Epithelial cell of proximal tubule (primary cell): ENCODE measurements around the gene CDKN3. TPM values are rescaled to one million over a fixed set of nuclear protein-coding genes. Genes with fewer than 3 reads are reported as not detected.

Source experiments
- DNase-seq: peaks from one replicate; pipeline ENCODE4 v3.0.0-alpha.2; 2011; ENCODE audit warnings: low read depth
- H3K4me3 ChIP-seq: 2 replicates; pipeline ENCODE4 v1.5.1; 2011; ENCODE audit warnings: low read depth, mild to moderate bottlenecking, low read length
- total RNA-seq: library from RNA; depleted of rRNA; stranded (reverse); fragments of >200 nt; gene quantifications from 2 replicates; pipeline ENCODE4 v1.2.3, GENCODE V29; 2015
- TF ChIP-seq, protein P1 (sequence below): conservative IDR thresholded peaks from 2 replicates; pipeline ENCODE4 v1.5.1; 2012; ENCODE audit warnings: low read depth, mild to moderate bottlenecking, low read length

Gene CDKN3
- total RNA-seq, 1 donor from 2014 or later, result 81.4 TPM

DNA sequence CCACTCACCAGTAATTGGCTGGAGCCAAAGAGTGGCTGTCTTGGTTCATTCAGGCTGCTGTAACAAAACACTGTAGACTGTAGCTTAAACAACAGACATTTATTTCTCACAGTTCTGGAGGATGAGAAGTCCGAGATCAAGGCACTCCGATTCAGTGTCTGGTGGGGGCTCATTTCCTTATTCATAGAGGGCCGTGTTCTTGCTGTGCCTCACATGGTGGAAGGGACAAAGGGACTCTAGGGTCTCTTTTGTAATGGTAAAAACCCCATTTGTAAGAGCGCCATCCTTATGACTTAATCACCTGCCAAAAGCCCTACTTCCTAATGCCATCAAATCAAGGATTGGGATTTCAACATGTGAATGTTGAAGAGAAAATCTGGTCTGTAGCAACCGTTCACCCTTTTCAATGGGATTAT is 34.7 kb upstream of the CDKN3 start:
- no peak overlapping the region for H3K4me3 ChIP-seq
- no peak for DNase-seq
- TF ChIP-seq, protein P1, sequence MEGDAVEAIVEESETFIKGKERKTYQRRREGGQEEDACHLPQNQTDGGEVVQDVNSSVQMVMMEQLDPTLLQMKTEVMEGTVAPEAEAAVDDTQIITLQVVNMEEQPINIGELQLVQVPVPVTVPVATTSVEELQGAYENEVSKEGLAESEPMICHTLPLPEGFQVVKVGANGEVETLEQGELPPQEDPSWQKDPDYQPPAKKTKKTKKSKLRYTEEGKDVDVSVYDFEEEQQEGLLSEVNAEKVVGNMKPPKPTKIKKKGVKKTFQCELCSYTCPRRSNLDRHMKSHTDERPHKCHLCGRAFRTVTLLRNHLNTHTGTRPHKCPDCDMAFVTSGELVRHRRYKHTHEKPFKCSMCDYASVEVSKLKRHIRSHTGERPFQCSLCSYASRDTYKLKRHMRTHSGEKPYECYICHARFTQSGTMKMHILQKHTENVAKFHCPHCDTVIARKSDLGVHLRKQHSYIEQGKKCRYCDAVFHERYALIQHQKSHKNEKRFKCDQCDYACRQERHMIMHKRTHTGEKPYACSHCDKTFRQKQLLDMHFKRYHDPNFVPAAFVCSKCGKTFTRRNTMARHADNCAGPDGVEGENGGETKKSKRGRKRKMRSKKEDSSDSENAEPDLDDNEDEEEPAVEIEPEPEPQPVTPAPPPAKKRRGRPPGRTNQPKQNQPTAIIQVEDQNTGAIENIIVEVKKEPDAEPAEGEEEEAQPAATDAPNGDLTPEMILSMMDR, result no peak

DNA sequence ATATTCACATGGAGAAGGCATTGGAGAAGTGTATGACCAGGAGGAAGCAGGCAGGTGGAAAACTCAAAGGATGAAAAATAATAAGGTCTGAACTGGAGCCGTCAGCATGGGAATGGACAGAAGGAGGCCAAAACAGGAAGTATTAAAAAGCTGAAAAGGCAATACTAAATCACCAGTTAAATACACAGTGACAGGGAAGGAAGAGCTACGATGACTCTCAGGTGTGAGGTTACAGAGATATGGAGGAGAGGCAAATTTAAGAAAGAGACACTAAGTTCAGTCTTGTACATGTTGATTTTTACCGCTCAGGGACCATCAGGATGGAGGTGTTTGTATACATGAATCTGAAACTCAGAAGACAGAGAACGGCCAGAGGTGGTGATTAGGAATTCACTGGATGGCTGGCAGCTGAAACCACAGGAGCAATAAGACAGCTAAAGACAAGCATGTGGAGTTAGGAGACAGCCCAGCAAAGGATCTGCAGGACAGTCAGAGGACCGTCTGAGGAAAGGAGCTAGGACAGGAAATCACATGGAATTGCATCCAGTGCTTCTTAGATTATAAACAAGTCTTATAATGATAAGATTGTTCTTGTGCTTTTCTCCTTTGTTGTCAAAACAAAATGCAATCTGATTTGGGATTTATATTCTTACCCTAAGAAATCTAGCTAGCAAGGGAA is 33.9 kb upstream of the CDKN3 start:
- TF ChIP-seq, protein P1, result no peak
- no peak for DNase-seq
- H3K4me3 ChIP-seq, result no peak overlapping the region

DNA sequence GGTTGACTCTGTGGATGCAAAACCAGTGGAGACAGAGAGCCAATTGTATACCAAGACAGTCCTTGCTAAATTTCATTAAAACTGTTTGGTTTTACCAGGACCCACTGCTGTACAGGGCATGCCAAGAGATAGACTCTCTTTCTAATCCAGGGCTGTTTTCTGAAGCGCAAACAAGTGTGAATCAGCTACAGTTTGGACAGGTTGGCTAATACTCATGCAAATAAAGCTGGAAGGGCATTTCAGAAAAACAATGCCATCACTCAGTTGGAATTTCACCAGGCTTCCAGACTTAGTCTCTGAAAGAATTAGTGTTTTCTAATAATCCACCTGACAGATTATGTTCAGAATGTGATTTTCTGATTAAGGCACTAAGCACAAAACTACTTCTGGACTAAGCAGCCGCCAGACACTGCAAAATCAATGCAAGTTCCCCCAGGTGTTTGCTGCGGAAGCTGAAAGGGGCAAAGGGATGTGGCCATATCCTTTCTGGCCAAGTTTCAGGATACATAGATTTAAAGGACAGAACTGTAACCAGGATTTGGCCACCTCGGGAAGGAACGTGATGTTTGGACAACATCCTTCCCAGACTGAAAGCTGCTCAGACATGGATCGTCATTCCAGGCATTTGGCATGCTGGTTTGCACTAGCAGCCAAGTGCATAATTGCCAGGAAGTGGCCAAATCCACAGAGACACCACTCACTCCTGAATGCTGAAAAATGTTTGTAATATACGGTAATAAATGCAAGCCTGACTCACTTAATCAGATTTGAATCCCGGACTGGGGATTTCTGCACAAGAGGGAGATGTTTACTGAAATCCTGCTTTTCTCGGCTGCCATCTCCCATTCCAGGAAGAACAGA is 32.0 kb upstream of the CDKN3 start:
- DNase-seq, result peak; percentile 75
- TF ChIP-seq, protein P1, result no peak
- no peak overlapping the region for H3K4me3 ChIP-seq

DNA sequence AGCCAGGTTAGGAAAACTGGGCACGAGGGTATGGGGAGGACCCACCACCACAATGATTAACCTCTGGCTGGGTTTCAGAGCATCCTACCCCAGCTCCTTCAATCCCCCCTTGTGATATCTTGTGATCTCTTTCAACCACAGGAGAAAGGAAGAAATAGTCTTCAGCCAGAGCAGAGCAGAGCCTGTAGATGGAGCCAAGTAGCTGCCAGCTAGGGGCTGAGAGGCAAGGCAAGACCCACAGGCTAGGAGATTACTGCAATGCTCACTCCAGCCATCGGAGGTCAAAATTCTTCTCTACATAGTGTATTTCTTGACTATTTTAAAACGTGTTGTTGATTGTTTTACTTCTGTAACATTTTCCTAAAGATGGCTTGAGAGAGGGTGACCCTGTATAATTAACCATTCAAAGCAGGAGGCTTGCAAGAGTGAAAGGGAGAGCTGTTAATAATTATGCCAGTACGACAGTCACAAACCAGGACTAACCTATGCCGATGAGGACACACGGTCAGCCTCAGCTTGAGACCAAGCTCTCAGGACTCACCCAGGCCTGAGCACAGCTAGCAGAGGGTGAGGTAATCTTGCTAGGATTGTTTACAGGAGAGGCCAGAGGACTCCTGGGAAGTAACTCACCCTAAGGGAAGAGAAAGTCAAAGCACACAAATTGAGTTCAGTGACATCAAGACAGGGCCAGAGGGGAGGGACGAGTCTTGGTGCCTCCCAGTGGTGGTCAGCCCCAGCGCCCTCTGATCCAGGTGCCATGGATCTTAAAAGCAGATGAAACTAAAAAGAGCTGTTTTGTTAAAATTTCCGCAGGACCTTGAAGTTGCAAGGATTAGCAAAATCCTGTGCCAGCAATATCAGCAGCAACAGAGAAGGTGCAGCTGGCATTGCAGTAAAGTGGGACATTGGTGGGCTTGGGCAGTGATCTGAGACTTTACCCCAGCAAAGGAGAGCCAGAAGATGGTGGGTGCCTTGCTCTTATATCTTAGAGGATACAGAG is 29.8 kb upstream of the CDKN3 start:
- TF ChIP-seq, protein P1, result peak; percentile 93
- peak overlapping the region; percentile 23 for H3K4me3 ChIP-seq
- peak; percentile 86 for DNase-seq

DNA sequence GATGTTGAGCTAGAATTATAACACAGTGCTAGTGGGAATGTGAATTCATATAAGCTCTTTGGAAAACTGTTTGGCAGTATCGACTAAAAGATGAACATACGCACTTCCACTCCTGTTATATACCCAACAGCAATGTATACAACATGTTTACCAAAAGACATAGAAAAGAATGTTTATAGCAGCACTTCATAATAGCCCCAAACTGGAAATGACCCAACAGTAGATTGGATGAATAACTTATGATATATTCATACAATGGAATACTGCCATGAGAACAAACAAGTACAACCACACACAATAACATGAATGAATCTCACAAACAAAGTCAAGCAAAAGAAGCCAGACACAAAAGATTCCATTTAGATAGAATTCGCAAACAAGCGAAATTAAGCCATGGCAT is 28.5 kb upstream of the CDKN3 start:
- TF ChIP-seq, protein P1, result no peak
- DNase-seq, result no peak
- no peak overlapping the region for H3K4me3 ChIP-seq

DNA sequence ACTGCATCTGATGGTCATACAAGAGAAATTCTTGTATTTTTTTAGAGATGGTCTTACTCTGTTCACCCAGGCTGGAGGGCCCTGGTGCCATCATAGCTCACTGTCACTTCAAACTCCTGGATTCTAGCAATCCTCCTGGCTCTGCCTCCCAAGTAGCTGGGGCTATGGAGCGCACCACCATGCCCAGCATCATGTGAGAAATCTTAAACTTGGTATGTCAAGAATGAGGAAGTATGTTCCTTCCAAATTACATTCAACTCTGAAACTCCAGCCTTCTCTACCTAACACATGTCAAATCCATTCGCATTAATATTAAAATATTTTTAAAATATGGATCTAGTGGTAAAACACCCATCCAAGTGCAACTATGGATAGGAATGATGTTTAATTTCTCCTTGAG is 27.5 kb upstream of the CDKN3 start:
- no peak for DNase-seq
- H3K4me3 ChIP-seq, result no peak overlapping the region
- TF ChIP-seq, protein P1, result no peak
